DMS 273 (cell line): ENCODE measurements around the gene SNPH.
"Not testable (repeated sequence)": the region's sequence is repeated elsewhere in the genome, so short reads cannot be mapped to it uniquely, and the experiment has no call there.

Experiments used
- DNase-seq: peaks from one replicate; lab custom pipeline; 2025; ENCODE audit not compliant: unreplicated experiment; lab: John Stamatoyannopoulos, UW

Gene SNPH, protein sequence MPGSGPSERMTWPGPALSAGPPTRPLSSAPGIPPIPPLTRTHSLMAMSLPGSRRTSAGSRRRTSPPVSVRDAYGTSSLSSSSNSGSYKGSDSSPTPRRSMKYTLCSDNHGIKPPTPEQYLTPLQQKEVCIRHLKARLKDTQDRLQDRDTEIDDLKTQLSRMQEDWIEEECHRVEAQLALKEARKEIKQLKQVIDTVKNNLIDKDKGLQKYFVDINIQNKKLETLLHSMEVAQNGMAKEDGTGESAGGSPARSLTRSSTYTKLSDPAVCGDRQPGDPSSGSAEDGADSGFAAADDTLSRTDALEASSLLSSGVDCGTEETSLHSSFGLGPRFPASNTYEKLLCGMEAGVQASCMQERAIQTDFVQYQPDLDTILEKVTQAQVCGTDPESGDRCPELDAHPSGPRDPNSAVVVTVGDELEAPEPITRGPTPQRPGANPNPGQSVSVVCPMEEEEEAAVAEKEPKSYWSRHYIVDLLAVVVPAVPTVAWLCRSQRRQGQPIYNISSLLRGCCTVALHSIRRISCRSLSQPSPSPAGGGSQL

DNA sequence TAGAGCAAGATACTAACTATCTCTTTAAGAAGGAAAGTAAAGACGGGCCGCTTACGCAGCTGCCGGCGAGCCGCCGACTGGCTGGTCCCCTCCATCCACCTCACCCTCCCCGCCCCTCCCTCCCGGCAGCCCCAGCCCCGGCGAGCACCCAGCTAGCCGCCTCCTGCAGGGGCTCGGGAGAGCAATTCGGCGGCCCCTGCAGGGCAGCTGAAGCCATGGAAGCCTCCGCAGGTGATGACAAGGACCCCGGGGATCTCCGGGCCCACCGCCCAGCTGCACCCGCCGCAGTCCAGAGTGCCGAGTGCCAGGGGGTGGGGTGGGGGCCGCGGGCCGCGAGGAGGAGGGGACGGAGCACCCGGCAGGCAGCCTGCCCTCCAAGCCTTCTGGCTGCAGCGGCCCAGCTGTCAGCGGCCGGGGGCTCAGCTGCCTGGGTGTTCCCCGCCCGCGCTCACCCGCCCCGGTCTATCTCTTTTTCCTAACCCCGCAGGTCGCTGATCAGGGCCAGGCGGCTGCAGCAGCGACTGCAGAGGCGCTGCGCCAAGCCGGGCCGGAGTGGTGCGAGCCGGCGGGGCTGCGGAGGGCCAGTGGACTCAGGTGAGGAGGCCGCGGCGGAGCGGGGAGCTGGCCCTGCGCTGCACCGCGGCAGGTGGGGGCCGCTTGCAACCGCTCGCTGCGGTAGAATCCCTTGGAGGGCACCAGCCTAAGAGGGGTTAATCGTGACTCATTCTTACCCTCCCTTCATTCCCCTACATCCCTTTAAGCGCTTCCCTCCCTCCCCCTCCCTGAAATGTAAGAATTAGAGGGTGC lies at the start of gene SNPH:
SNPH (plus strand) TSS at position 128 of the 807 bp plus-strand sequence. CDS start 29,946 bp downstream, outside the sequence.
- peak; percentile 79 for DNase-seq

DNA sequence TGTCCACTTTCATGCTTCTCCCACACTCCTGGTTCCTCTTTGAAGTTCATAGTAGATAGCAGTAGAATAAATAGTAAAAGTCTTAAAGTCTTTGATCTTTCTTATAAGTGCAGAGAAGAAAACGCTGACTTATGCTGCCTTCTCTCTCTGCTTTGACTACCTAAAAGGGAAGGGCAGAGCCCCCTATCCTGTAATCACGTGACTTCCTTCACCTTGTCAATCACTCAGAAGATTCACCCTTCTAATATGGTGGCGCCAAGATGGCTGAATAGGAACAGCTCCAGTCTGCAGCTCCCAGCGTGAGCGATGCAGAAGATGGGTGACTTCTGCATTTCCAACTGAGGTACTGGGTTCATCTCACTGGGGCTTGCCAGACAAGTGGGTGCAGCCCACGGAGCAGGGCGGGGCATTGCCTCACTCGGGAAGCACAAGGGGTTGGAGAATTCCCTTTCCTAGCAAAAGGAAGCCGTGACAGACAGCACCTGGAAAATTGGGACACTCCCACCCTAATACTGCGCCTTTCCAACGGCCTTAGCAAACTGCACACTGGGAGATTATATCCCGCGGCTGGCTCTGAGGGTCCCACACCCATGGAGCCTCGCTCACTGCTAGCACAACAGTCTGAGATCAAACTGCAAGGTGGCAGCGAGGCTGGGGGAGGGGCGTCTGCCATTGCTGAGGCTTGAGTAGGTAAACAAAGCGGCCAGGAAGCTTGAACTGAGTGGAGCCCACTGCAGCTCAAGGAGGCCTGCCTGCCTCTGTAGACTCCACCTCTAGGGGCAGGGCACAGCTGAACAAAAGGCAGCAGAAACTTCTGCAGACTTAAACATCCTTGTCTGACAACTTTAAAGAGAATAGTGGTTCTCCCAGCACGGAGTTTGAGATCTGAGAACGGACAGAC lies 49.3 kb upstream of the SNPH start:
- not testable (repeated sequence) for DNase-seq

DNA sequence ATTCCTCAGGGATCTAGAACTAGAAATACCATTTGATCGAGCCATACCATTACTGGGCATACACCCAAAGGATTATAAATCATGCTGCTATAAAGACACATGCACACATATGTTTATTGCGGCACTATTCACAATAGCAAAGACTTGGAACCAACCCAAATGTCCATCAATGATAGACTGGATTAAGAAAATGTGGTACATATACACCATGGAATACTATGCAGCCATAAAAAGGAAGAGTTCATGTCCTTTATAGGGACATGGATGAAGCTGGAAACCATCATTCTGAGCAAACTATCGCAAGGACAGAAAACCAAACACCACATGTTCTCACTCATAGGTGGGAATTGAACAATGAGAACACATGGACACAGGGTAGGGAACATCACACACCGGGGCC lies 43.3 kb upstream of the SNPH start:
- DNase-seq: not testable (repeated sequence)

DNA sequence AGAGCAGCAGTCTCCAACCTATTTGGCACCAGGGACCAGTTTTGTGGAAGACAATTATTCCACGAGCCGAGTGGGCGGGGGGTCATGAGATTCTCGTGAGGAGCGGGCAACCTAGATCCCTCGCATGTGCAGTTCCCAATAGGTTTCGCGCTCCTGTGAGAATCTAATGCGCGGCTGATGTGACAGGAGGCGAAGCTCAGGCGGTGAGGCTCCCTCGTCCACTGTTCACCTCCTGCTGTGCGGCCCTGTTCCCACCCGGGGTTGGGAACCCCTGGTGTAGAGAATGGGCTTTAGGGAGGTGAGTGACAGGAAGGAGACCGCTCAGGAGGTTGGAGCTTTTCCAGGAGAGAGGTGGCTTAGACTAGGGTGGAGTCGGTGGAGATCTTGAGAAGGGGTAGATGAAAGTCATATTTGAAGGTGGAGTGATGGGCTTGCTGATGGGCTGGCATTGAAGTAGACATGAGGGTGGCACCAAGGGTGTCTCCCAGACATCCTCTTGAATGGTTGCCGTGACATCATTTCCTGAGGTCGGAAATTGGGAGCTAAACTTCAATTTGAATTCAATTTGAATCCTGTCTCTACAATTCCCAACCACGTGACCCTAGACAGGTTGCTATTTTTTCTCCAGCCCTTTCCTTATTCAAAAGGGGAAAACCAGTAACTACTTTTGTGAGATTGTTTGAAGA lies 41.7 kb upstream of the SNPH start:
- DNase-seq: peak; percentile 12

DNA sequence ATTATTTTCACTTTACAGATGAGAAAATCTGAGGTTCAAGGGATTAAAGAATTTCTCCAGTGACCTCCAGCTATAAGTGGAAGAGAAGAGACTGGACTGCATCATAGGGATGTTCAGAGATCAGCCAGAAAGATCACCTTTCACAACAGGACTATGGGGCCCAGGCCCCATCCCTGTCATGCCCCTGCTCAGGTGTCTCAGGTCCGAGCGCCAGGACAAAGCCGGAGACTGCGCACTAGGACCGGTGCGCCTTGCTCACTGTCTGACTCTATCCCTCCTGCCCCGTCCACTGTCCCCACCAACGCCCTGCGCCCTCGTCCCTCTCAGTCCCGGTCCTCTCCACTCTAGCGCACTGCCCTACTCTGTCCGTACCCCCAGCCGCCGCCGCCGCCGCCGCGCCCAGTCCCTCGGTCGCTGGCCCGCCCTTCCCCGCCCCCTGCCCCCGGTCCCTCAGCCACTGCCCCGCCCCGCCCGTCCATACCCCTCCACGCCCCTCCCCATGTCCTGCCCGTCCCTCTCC lies 40.8 kb upstream of the SNPH start:
- DNase-seq: no peak

GRCh38 chr20:1225783-1226654 lies 40.1 kb upstream of the SNPH start, which contains the start of gene RAD21L1:
Gene RAD21L1, plus strand, starts transcription at chr20:1226044. Its CDS starts 2,410 bp downstream, at chr20:1228454.
- DNase-seq: peak; percentile 82

DNA sequence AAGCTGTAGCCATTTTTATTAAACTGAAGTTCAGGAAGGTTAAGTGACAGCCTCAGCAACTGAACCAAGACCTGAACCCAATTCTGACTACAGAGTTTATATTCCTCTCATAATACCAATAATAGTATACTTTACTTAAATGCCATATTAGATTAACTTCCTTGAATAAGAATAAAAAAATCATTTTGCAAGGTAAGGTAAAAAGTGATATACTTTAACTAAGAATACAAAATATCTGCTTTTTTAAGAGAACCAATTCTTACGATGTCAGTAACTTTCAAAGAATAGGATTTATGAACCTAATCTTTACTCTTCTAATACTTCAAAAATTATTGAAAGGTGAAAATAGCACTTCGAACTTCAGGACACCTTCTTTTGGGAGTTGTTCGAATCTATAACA lies 36.6 kb upstream of the SNPH start:
- DNase-seq: no peak

GRCh38 chr20:1232286-1233111 lies 33.6 kb upstream of the SNPH start:
- DNase-seq: no peak

GRCh38 chr20:1240549-1240948 lies 25.5 kb upstream of the SNPH start:
- DNase-seq: no peak

DNA sequence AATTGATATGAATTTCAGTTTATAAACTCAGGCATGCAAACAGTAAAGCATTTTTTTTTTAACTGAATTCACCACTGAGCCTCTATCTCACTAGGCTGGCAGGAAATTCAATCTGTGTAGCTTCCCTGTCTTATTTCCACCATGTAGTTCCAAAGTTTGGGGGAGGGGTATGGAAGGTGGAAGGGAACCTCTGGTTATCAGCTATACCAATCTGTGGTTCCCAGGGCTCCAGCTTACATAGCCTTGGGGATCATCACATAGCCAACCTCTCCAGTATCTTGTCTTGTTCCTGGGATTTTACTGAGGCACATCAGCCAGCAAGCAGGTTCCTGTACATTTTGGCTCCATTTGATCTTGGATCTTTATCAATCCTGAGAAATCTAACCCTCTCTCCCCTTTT lies 24.6 kb upstream of the SNPH start:
- no peak for DNase-seq

GRCh38 chr20:1242099-1242498 lies 24.0 kb upstream of the SNPH start:
- DNase-seq: no peak

DNA sequence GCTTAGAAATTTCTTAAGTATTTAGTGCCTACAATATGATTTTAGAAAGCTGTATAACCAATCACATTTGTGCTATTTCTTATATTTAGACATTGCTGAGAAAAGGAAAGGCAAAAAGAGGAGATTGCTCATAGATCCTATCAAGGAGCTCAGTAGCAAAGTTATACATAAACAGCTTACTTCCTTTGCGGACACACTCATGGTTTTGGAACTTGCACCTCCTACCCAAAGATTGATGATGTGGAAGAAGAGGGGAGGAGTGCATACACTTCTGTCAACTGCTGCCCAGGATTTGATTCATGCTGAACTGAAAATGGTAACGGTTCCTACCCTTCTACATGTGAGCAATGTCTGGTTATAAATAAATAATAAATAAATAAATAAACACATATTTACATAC lies 23.6 kb upstream of the SNPH start:
- no peak for DNase-seq

DNA sequence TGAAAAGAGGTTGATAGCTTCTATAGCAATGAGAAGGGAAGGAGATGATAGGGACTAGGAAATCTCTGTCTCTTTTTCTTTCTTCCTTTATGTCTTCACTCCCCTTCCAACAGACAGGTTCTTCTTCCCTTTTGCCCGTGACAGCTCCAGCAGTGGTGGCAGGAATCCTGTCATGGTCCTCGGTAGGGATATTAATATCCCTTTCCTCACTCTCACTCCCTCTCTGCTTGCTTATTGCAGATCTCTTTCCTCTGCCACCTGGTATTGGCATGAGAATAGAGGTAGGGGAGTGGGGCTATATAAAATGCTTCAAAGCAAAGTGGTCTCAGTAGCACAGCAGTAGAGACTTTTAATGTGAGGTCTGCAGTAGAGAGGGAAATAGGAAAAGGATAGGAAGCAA lies 20.5 kb upstream of the SNPH start:
- no peak for DNase-seq

GRCh38 chr20:1247689-1248088 lies 18.4 kb upstream of the SNPH start:
- DNase-seq: no peak

GRCh38 chr20:1250282-1250681 lies 15.8 kb upstream of the SNPH start:
- not testable (repeated sequence) for DNase-seq

GRCh38 chr20:1252416-1252815 lies 13.7 kb upstream of the SNPH start:
- DNase-seq: no peak

- DNase-seq: no peak
These were observed 11.8 kb upstream of the SNPH start for GRCh38 chr20:1254254-1254653.

DNA sequence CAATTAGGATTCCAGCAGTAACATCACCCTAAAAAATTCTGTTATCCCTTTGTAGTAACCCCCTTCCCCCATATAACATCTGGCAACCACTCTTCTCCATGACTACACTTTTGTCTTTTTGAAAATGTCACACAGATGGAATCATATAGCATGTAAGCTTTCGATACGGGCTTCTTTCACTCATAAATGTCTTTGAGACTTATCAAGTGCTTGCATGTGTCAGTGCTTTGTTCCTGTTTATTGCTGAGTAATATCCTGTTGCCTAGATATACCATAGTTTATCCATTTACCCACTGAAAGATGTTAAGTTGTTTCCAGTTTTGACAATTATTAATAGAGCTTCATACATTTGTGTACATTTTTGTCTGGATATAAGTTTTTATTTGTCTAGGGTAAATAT lies 10.4 kb upstream of the SNPH start:
- DNase-seq: no peak
